Vagina (tissue), 2 donors: ENCODE data around the gene CHRDL2. TPM values are rescaled to one million over a fixed set of nuclear protein-coding genes. Genes with fewer than 3 reads are reported as not detected.

Experiments used
- DNase-seq, 2 donors: peaks; one replicate each; pipeline ENCODE4 v3.0.0-alpha.2; 2017; ENCODE audit errors: extremely low spot score in 2 of 2
- H3K27ac ChIP-seq: fragments of 200-600 bp; sonication (generic); one replicate; pipeline ENCODE4 v1.5.1; 2019
- H3K27me3 ChIP-seq: fragments of 200-600 bp; sonication (generic); one replicate; pipeline ENCODE4 v1.5.1; 2019
- H3K36me3 ChIP-seq, 2 donors: fragments of 200-600 bp; sonication (generic); one replicate each; pipeline ENCODE4 v1.5.1; 2017 to 2019
- H3K4me1 ChIP-seq: fragments of 200-600 bp; sonication (generic); one replicate; pipeline ENCODE4 v1.5.1; 2019
- H3K4me3 ChIP-seq, 2 donors: fragments of 200-600 bp; sonication (generic); 1 replicate in 1 of 2; 2 replicates in 1 of 2; pipeline ENCODE4 v1.5.1; 2016 to 2019
- H3K9me3 ChIP-seq: fragments of 200-600 bp; sonication (generic); one replicate; pipeline ENCODE4 v1.5.1; 2019
- POLR2A ChIP-seq, 2 donors: fragments of 450-650 bp; IDR thresholded peaks; one replicate each; pipeline ENCODE4 v1.6.1; 2017; ENCODE audit warnings: antibody characterized with exemption in 2 of 2, mild to moderate bottlenecking in 2 of 2, moderate library complexity in 2 of 2
- POLR2AphosphoS5 ChIP-seq, 2 donors: sonication (generic); formaldehyde crosslinking; IDR thresholded peaks; one replicate each; pipeline ENCODE4 v1.9.0; 2017; ENCODE audit warnings: antibody characterized with exemption in 2 of 2, mild to moderate bottlenecking in 2 of 2, low read depth in 1 of 2; ENCODE audit not compliant: insufficient read depth in 1 of 2
- intact Hi-C: fragments of 100-400 bp; cut with DNase I; formaldehyde crosslinking; loops from one replicate; pipeline ENCODE4 v1.15.1; 2023
- total RNA-seq: library from RNA; depleted of rRNA; stranded (reverse); fragments of >200 nt; gene quantifications from one replicate; pipeline ENCODE4 v1.2.3, GENCODE V29; 2016
- TF ChIP-seq, protein P1 (sequence below), 3 experiments: fragments of 450-650 bp in 2 of 3; fragments of 200-600 bp in 1 of 3; sonication (generic) in 1 of 3; IDR thresholded peaks; one replicate each; pipeline ENCODE4 v1.5.1; 2017 to 2019; ENCODE audit warnings: antibody characterized with exemption in 3 of 3, mild to moderate bottlenecking in 2 of 3, moderate library complexity in 2 of 3

The CHRDL2 gene
- total RNA-seq, 1 donor from 2014 or later, result 3.7 TPM

DNA sequence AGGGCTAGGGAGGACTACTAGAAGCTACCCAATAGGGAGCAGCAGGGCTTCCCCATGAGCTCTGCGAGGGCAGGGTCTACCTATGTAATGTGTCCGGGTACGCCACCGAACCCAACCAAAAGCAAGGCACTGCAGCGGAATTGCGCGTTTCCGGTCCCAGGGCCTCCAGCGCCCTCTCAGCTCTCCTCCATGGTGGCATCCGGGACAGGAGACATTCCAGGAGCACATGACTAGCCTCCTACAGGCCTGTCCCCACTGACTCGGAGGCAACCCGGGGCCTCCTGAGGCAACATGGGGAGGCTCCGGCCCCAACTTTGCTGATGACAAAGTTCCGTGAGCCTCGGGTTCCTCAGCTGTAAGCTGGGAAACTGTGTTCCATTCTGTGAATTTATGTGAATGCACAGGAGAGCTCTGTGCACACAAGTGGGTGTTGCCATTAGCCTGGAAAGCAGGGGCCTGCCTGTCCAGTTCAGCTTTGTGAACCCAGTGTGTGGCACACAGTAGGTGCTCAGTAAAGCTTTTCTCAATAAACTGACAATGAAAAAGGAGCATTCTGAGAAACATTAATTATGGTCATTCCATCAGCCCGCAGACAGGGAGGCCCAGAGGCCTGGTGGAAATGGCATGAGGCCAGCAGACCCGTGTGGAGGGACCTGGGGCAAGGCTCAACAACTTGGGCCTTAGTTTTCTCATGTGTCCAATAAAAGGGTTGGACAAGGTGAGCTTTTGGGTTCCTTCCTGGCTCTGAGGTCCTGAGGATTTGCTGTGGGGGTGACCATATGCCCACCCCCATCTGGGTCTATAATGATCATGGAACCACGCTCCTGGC, 50.3 kb downstream of the CHRDL2 start:
- intact Hi-C loops, result no loop called here
- DNase-seq, result peak in 1 of 2 donors; percentile 82
- H3K27me3 ChIP-seq, result no peaks in the 10 kb centered on the region
- peaks cover 29% of the 10 kb centered on the region for H3K4me1 ChIP-seq
- H3K9me3 ChIP-seq, result no peaks in the 10 kb centered on the region
- TF ChIP-seq, protein P1, sequence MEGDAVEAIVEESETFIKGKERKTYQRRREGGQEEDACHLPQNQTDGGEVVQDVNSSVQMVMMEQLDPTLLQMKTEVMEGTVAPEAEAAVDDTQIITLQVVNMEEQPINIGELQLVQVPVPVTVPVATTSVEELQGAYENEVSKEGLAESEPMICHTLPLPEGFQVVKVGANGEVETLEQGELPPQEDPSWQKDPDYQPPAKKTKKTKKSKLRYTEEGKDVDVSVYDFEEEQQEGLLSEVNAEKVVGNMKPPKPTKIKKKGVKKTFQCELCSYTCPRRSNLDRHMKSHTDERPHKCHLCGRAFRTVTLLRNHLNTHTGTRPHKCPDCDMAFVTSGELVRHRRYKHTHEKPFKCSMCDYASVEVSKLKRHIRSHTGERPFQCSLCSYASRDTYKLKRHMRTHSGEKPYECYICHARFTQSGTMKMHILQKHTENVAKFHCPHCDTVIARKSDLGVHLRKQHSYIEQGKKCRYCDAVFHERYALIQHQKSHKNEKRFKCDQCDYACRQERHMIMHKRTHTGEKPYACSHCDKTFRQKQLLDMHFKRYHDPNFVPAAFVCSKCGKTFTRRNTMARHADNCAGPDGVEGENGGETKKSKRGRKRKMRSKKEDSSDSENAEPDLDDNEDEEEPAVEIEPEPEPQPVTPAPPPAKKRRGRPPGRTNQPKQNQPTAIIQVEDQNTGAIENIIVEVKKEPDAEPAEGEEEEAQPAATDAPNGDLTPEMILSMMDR (IDR thresholded peaks at IDR 0.05), result no peak
- TF ChIP-seq POLR2AphosphoS5 (IDR thresholded peaks at IDR 0.05; ENCODE audit: insufficient read depth in 1 of 2, low read depth in 1 of 2) (no peak), POLR2A (IDR thresholded peaks at IDR 0.05) (no peak)
- no peak overlapping the region for H3K27ac ChIP-seq
- H3K4me3 ChIP-seq, result no peak overlapping the region
- H3K36me3 ChIP-seq, result no peaks in the 10 kb centered on the region

DNA sequence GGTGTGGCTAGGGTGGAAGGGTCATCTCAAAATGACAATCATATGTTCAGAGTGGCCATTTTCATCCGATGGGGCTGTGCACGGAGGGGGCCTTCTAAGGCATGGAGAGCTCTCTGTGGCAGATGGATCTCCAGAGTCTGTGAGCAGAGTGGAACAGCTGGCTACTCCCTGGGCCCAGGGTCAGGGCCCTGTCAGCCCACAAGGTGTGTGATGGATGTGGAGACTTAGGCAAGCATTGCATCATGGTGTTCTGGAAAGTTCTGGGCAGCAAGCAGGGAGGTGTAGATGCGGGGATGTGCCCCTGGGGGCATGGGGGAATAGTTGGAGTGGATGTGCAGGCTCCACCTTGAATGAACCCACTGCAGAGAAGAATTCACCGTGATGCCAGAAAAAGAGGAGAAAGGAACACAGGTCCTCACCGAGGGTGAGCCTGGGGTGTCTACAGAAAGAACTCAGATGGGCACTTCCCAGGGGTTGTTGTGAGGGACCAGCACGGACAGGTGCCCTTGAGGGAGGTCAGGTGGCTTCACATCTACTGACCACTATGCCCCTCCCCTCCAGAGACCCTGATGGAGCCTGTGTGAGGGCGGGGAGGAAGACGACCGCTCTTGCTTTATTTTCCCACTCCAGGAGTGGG, 51.1 kb downstream of the CHRDL2 start:
- TF ChIP-seq POLR2A (IDR thresholded peaks at IDR 0.05), result no peak
- TF ChIP-seq, protein P1 (IDR thresholded peaks at IDR 0.05), result no peak
- TF ChIP-seq POLR2AphosphoS5 (IDR thresholded peaks at IDR 0.05; ENCODE audit: insufficient read depth in 1 of 2, low read depth in 1 of 2), result no peak
- DNase-seq, result peak; percentile 85 to 86
- intact Hi-C loops, result no loop called here
- no peaks in the 10 kb centered on the region for H3K36me3 ChIP-seq
- no peaks in the 10 kb centered on the region for H3K9me3 ChIP-seq
- H3K27ac ChIP-seq, result peak overlapping the region; percentile 32
- no peak overlapping the region for H3K4me3 ChIP-seq
- H3K27me3 ChIP-seq, result no peaks in the 10 kb centered on the region
- peaks cover 29% of the 10 kb centered on the region for H3K4me1 ChIP-seq

DNA sequence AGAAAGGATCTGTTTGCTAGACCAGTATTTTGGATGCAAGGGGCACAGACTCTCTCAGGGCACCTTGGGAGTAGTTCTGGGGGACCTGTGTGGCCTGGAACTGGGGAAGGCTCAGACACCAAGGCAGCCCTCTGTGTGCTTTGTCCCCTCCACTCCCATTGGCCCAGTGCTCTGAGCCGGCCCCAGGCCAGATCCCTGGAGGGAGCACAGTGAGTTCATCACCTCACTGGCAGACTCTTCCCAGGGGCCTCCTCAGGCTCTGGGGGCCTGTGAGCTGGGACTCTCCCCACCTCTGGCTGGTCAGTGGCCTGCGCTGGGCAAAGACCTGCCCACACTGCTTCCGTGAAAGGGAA, 51.7 kb downstream of the CHRDL2 start:
- TF ChIP-seq POLR2A (IDR thresholded peaks at IDR 0.05), result no peak
- no peak for TF ChIP-seq POLR2AphosphoS5 (IDR thresholded peaks at IDR 0.05; ENCODE audit: insufficient read depth in 1 of 2, low read depth in 1 of 2)
- TF ChIP-seq, protein P1 (IDR thresholded peaks at IDR 0.05), result no peak
- intact Hi-C loops, result no loop called here
- Histone ChIP-seq H3K36me3 (no peaks in the 10 kb centered on the region), H3K27ac (peak overlapping the region; percentile 32), H3K9me3 (no peaks in the 10 kb centered on the region), H3K4me3 (no peak overlapping the region), H3K4me1 (peaks cover 29% of the 10 kb centered on the region), H3K27me3 (no peaks in the 10 kb centered on the region)
- no peak for DNase-seq

DNA sequence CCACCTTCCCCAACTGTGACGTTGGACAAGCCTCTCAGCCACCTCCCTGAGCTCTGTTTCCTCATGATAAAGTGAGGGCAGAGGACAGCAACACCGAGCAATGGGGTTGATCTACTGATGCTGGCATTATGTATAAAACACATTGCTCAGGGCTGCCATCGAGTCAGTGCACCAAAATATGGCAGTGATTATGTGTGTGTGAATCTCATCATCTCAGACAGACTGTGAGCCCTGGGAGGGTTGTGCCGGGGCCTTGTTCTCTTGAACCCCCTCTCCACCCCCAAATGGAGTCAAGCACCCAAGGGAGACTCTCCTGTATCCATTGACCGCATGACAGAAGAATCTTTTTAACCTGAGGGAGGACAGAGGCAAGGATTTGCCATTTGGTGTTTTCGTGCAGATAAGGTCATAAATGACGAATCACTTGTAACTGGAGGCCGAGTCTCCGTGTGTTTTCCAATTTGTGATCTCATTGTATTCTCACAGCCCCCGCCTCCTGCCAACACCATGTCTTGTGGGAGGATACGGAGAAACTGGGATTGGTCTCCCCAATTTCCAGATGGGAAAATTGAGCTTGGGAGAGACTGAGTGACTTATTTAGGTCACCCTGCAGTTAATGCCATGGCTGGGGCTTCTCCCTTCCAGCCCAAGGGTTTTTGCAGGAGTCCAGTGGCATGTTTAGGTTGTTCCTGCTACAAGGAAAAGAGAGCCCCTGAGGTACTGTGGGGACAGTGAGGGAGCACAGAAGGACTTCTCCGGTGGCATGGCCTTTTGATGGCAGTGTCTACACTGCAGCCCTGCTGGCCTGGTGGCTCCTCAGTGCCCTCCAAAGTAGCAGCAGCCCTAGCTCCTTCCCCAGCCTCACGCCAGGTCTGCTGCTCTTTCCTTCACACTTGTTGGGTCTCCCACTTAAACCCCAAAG, 52.4 kb downstream of the CHRDL2 start:
- no peaks in the 10 kb centered on the region for H3K27me3 ChIP-seq
- H3K27ac ChIP-seq, result peak overlapping the region; percentile 32
- no peak for TF ChIP-seq POLR2AphosphoS5 (IDR thresholded peaks at IDR 0.05; ENCODE audit: insufficient read depth in 1 of 2, low read depth in 1 of 2)
- TF ChIP-seq, protein P1 (IDR thresholded peaks at IDR 0.05), result no peak
- TF ChIP-seq POLR2A (IDR thresholded peaks at IDR 0.05), result no peak
- intact Hi-C loops, result no loop called here
- peak in 1 of 2 donors; percentile 87 for DNase-seq
- no peaks in the 10 kb centered on the region for H3K36me3 ChIP-seq
- H3K4me1 ChIP-seq, result peaks cover 22% of the 10 kb centered on the region
- no peak overlapping the region for H3K4me3 ChIP-seq
- no peaks in the 10 kb centered on the region for H3K9me3 ChIP-seq
